Uterus (tissue), 4 donors: ENCODE results near the gene DDC. TPM values are rescaled to one million over a fixed set of nuclear protein-coding genes. Genes with fewer than 3 reads are reported as not detected.

ENCODE experiments used
- DNase-seq, 2 donors: peaks; one replicate each; pipeline ENCODE4 v3.0.0-alpha.2; 2019 to 2020
- H3K27ac ChIP-seq, 2 donors: fragments of 200-600 bp; sonication (generic); 1 replicate in 1 of 2; 2 replicates in 1 of 2; pipeline ENCODE4 v1.5.1; 2016 to 2018
- H3K27me3 ChIP-seq, 2 donors: fragments of 200-600 bp; sonication (generic); one replicate each; pipeline ENCODE4 v1.5.1; 2018 to 2019; ENCODE audit warnings: control low read depth in 1 of 2
- H3K36me3 ChIP-seq, 2 donors: fragments of 200-600 bp; sonication (generic); one replicate each; pipeline ENCODE4 v1.5.1; 2019; ENCODE audit warnings: control low read depth in 1 of 2
- H3K4me1 ChIP-seq, 2 donors: fragments of 200-600 bp; sonication (generic); one replicate each; pipeline ENCODE4 v1.5.1; 2018 to 2019; ENCODE audit warnings: control low read depth in 1 of 2
- H3K4me3 ChIP-seq, 2 donors: fragments of 200-600 bp; sonication (generic); 1 replicate in 1 of 2; 2 replicates in 1 of 2; pipeline ENCODE4 v1.5.1; 2018 to 2019; ENCODE audit warnings: mild to moderate bottlenecking in 1 of 2
- H3K9me3 ChIP-seq, 2 donors: fragments of 200-600 bp; sonication (generic); one replicate each; pipeline ENCODE4 v1.5.1; 2019; ENCODE audit warnings: control low read depth in 1 of 2
- CTCF ChIP-seq, 4 experiments: fragments of 200-600 bp in 2 of 4; fragments of 450-650 bp in 2 of 4; sonication (generic) in 2 of 4; IDR thresholded peaks; one replicate each; pipeline ENCODE4 v1.5.1; 2016 to 2019; ENCODE audit warnings: antibody characterized with exemption in 4 of 4, mild to moderate bottlenecking in 2 of 4, moderate library complexity in 1 of 4
- POLR2A ChIP-seq, 2 donors: fragments of 450-650 bp; IDR thresholded peaks; one replicate each; pipeline ENCODE4 v1.6.1; 2016; ENCODE audit warnings: antibody characterized with exemption in 2 of 2, mild to moderate bottlenecking in 1 of 2, moderate library complexity in 1 of 2
- intact Hi-C: fragments of 100-400 bp; cut with DNase I; formaldehyde crosslinking; loops from one replicate; pipeline ENCODE4 v1.15.1; 2023; ENCODE audit warnings: low total_unique reads
- total RNA-seq, 4 donors: library from RNA; depleted of rRNA in 3 of 4; stranded (reverse); fragments of >200 nt in 3 of 4; gene quantifications; one replicate each; pipeline versions ENCODE4 v1.1.0 to v1.2.4, GENCODE V29; 2014 to 2023
- donor health status: DM: yes; HTN: yes; CAD: no.

DDC gene
- total RNA-seq, 4 donors from 2014 or later: not detected

GRCh38 chr7:50592940-50593339 lies 27.7 kb upstream of the DDC start:
- TF ChIP-seq POLR2A (IDR thresholded peaks at IDR 0.05) (no peak), CTCF (IDR thresholded peaks at IDR 0.05) (no peak)
- no peak overlapping the region for H3K4me3 ChIP-seq
- no peak overlapping the region for H3K27ac ChIP-seq
- intact Hi-C loops: no loop called here
- no peaks in the 10 kb centered on the region for H3K4me1 ChIP-seq
- no peak for DNase-seq
- H3K9me3 ChIP-seq: no peaks in the 10 kb centered on the region
- no peaks in the 10 kb centered on the region for H3K36me3 ChIP-seq
- no peaks in the 10 kb centered on the region for H3K27me3 ChIP-seq

- Histone ChIP-seq H3K27me3 (no peaks in the 10 kb centered on the region), H3K4me3 (no peak overlapping the region), H3K9me3 (no peaks in the 10 kb centered on the region), H3K27ac (no peak overlapping the region), H3K4me1 (no peaks in the 10 kb centered on the region), H3K36me3 (no peaks in the 10 kb centered on the region)
- DNase-seq: no peak
- TF ChIP-seq POLR2A (IDR thresholded peaks at IDR 0.05) (no peak), CTCF (IDR thresholded peaks at IDR 0.05) (no peak)
- intact Hi-C loops: no loop called here
Observed at GRCh38 chr7:50591480-50592438, 26.6 kb upstream of the DDC start.

GRCh38 chr7:50591098-50591479 lies 25.9 kb upstream of the DDC start:
- no peaks in the 10 kb centered on the region for H3K36me3 ChIP-seq
- no peaks in the 10 kb centered on the region for H3K27me3 ChIP-seq
- H3K27ac ChIP-seq: no peak overlapping the region
- no peaks in the 10 kb centered on the region for H3K4me1 ChIP-seq
- no peak overlapping the region for H3K4me3 ChIP-seq
- DNase-seq: no peak
- no peaks in the 10 kb centered on the region for H3K9me3 ChIP-seq
- intact Hi-C loops: no loop called here
- TF ChIP-seq CTCF (IDR thresholded peaks at IDR 0.05): no peak
- TF ChIP-seq POLR2A (IDR thresholded peaks at IDR 0.05): no peak

- no peak overlapping the region for H3K27ac ChIP-seq
- no peaks in the 10 kb centered on the region for H3K4me1 ChIP-seq
- DNase-seq: no peak
- no peaks in the 10 kb centered on the region for H3K27me3 ChIP-seq
- no peaks in the 10 kb centered on the region for H3K36me3 ChIP-seq
- no peak overlapping the region for H3K4me3 ChIP-seq
- intact Hi-C loops: no loop called here
- no peak for TF ChIP-seq POLR2A (IDR thresholded peaks at IDR 0.05)
- TF ChIP-seq CTCF (IDR thresholded peaks at IDR 0.05): no peak
- H3K9me3 ChIP-seq: no peaks in the 10 kb centered on the region
Observed at GRCh38 chr7:50590535-50590934, 25.3 kb upstream of the DDC start.

- DNase-seq: no peak
- Histone ChIP-seq H3K9me3 (no peaks in the 10 kb centered on the region), H3K27me3 (no peaks in the 10 kb centered on the region), H3K27ac (no peak overlapping the region), H3K4me1 (no peaks in the 10 kb centered on the region), H3K36me3 (no peaks in the 10 kb centered on the region), H3K4me3 (no peak overlapping the region)
- intact Hi-C loops: no loop called here
- TF ChIP-seq CTCF (IDR thresholded peaks at IDR 0.05): no peak
- TF ChIP-seq POLR2A (IDR thresholded peaks at IDR 0.05): no peak
Observed at GRCh38 chr7:50589364-50589763, 24.2 kb upstream of the DDC start.
